WERI-Rb-1 (cell line): ENCODE results near the gene TPO.

ENCODE experiments used
- DNase-seq: peaks from one replicate; pipeline ENCODE4 v3.0.0-alpha.2; 2020
- H3K27ac ChIP-seq: fragments of 250-450 bp; sonication (Bioruptor Pico); 2 replicates; pipeline ENCODE4 v1.5.1; 2020; ENCODE audit warnings: mild to moderate bottlenecking, moderate library complexity
- H3K27me3 ChIP-seq: fragments of 250-450 bp; sonication (Bioruptor Pico); 2 replicates; pipeline ENCODE4 v1.5.1; 2021; ENCODE audit warnings: mild to moderate bottlenecking, low read depth, moderate library complexity; ENCODE audit not compliant: insufficient read depth, severe bottlenecking
- H3K36me3 ChIP-seq: fragments of 250-450 bp; sonication (Bioruptor Pico); 2 replicates; pipeline ENCODE4 v1.5.1; 2020; ENCODE audit warnings: mild to moderate bottlenecking, moderate library complexity
- H3K4me3 ChIP-seq: 2 replicates; pipeline ENCODE4 v1.5.1; 2011; ENCODE audit warnings: low read depth, mild to moderate bottlenecking, control low read depth, low read length
- H3K9me3 ChIP-seq: fragments of 250-450 bp; sonication (Bioruptor Pico); 2 replicates; pipeline ENCODE4 v1.5.1; 2021; ENCODE audit warnings: mild to moderate bottlenecking, moderate library complexity; ENCODE audit not compliant: severe bottlenecking
- TF ChIP-seq, protein P1 (sequence below): IDR thresholded peaks from 2 replicates; pipeline ENCODE4 v1.5.1; 2011; ENCODE audit warnings: low read depth, mild to moderate bottlenecking, control low read depth, inconsistent platforms, low read length

Gene TPO

GRCh38 chr2:1472350-1472749 is 59.1 kb downstream of the TPO start:
- Histone ChIP-seq H3K4me3 (no peak overlapping the region), H3K27me3 (no peaks in the 10 kb centered on the region), H3K36me3 (no peaks in the 10 kb centered on the region), H3K9me3 (peaks cover 5% of the 10 kb centered on the region), H3K27ac (no peak overlapping the region)
- TF ChIP-seq, protein P1, sequence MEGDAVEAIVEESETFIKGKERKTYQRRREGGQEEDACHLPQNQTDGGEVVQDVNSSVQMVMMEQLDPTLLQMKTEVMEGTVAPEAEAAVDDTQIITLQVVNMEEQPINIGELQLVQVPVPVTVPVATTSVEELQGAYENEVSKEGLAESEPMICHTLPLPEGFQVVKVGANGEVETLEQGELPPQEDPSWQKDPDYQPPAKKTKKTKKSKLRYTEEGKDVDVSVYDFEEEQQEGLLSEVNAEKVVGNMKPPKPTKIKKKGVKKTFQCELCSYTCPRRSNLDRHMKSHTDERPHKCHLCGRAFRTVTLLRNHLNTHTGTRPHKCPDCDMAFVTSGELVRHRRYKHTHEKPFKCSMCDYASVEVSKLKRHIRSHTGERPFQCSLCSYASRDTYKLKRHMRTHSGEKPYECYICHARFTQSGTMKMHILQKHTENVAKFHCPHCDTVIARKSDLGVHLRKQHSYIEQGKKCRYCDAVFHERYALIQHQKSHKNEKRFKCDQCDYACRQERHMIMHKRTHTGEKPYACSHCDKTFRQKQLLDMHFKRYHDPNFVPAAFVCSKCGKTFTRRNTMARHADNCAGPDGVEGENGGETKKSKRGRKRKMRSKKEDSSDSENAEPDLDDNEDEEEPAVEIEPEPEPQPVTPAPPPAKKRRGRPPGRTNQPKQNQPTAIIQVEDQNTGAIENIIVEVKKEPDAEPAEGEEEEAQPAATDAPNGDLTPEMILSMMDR = no peak
- DNase-seq = no peak

DNA sequence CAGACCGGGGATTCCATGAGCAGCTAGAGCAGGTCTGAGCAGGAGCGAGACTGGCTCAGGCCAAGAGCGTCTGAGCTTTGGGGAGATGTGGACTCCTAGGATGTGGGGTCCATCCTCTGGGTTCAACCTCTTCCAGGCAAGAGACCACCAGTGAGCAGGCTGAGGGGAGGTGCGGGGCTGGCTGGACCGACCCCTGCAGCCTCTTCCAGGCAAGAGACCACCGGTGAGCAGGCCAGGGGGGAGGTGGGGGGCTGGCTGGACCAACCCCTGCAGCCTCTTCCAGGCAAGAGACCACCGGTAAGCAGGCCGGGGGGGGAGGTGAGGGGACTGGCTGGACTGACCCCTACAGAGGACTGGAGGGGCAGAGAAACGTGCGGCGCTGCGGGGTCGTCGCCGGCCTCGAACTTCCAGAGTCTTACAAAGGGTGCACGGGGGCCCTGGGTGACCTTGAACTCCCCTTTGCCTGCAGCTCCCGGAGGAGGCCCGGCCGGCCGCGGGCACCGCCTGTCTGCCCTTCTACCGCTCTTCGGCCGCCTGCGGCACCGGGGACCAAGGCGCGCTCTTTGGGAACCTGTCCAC is 63.4 kb downstream of the TPO start:
- peaks cover 5% of the 10 kb centered on the region for H3K9me3 ChIP-seq
- DNase-seq = no peak
- no peak overlapping the region for H3K4me3 ChIP-seq
- no peak overlapping the region for H3K27ac ChIP-seq
- no peaks in the 10 kb centered on the region for H3K36me3 ChIP-seq
- TF ChIP-seq, protein P1 = no peak
- H3K27me3 ChIP-seq = no peaks in the 10 kb centered on the region

- no peak for DNase-seq
- TF ChIP-seq, protein P1 = no peak
These were observed 64.2 kb downstream of the TPO start for GRCh38 chr2:1477196-1478040.

DNA sequence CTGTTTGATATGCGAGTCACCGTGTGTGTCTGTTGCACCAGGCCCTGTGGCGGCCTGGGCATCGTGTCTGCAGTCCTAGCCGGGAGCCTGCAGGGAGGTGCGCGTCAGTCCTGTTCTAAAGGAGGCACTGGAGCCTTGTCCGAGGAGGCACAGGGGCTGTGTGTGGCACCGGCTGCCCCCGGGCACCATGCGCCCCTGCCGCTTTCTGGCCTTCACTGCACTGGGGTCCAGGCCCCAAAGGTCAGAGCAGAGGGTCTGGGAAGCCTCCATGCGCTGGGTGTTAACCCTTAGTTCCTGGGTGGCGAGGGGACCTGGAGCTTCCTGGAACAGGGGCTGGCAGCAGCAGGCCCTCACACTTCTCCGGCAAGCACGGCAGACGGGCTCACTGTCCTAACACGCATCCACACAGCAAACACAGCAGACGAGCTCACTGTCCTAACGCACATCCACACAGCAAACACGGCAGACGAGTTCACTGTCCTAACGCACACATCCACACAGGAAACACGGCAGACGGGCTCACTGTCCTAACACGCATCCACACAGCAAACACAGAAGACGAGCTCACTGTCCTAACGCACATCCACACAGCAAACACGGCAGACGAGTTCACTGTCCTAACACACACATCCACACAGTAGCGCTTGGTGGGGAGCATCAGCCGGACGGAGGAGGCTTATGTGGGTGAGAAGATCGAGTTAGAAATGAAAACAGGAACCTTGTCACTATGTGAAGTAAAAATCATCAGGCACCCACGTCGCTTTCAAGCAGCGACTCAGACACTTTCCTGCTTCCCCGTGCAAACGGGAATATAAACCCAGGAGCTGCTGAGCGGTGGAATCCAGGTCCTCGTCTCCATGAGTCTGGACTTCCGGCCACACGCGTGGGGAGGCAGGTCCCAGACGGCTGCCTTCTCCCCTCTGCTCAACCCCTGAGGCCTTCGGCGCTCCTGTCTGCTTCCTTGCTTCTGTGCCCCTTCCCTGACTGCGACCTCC is 65.3 kb downstream of the TPO start:
- no peaks in the 10 kb centered on the region for H3K36me3 ChIP-seq
- H3K27me3 ChIP-seq = no peaks in the 10 kb centered on the region
- peaks cover 5% of the 10 kb centered on the region for H3K9me3 ChIP-seq
- no peak overlapping the region for H3K27ac ChIP-seq
- no peak overlapping the region for H3K4me3 ChIP-seq
- TF ChIP-seq, protein P1 = no peak
- no peak for DNase-seq

More at GRCh38 chr2:1477196-1478040, 64.2 kb downstream of the TPO start:
- Histone ChIP-seq H3K27ac (no peak overlapping the region), H3K27me3 (no peaks in the 10 kb centered on the region), H3K9me3 (peaks cover 5% of the 10 kb centered on the region), H3K36me3 (no peaks in the 10 kb centered on the region), H3K4me3 (no peak overlapping the region)

- Histone ChIP-seq H3K36me3 (no peaks in the 10 kb centered on the region), H3K9me3 (peaks cover 5% of the 10 kb centered on the region), H3K27me3 (no peaks in the 10 kb centered on the region), H3K27ac (no peak overlapping the region), H3K4me3 (no peak overlapping the region)
- TF ChIP-seq, protein P1 = no peak
- DNase-seq = no peak
These were observed 66.1 kb downstream of the TPO start for GRCh38 chr2:1479346-1479745.
